H1 (cell line): Measurements from ENCODE around the gene UGT1A7. TPM values are rescaled to one million over a fixed set of nuclear protein-coding genes. Genes with fewer than 3 reads are reported as not detected.

ENCODE experiments used
- CTCF ChIA-PET: fragments of 300-600 bp; sonication (Branson Sonifier 250); formaldehyde crosslinking; loops from one replicate; lab custom pipeline; 2021; ENCODE audit not compliant: partially characterized antibody; lab: Charles Lee
- POLR2A ChIA-PET: fragments of 300-600 bp; sonication (Branson Sonifier 250); formaldehyde crosslinking; loops from one replicate; lab custom pipeline; 2021; ENCODE audit warnings: inconsistent platforms; ENCODE audit not compliant: partially characterized antibody; lab: Charles Lee
- DNase-seq, 2 experiments: peaks; one replicate each; pipeline versions ENCODE4 v3.0.0 to v3.0.0-alpha.2; 2010 to 2022; ENCODE audit warnings: low spot score in 2 of 2, low read depth in 1 of 2, mixed read lengths in 1 of 2
- FAIRE-seq: peaks from 2 replicates; lab custom pipeline; 2011; peaks lifted over from hg19 to GRCh38; lab: Jason Lieb, UNC
- H2AFZ ChIP-seq: 2 replicates; pipeline ENCODE4 v1.8.1; 2012; ENCODE audit warnings: low read length, inconsistent platforms
- H2AK5ac ChIP-seq: 2 replicates; pipeline ENCODE4 v1.6.1; 2013; ENCODE audit warnings: low read depth, low read length
- H2BK120ac ChIP-seq: replicated peaks from 2 replicates; pipeline ENCODE3; 2013; ENCODE audit warnings: low read depth, low read length, inconsistent platforms
- H2BK12ac ChIP-seq: 2 replicates; pipeline ENCODE4 v1.6.1; 2013; ENCODE audit warnings: low read depth, low read length
- H2BK15ac ChIP-seq: 2 replicates; pipeline ENCODE4 v1.6.1; 2013; ENCODE audit warnings: low read length
- H2BK20ac ChIP-seq: 2 replicates; pipeline ENCODE4 v1.6.1; 2013; ENCODE audit warnings: low read length
- H2BK5ac ChIP-seq: 2 replicates; pipeline ENCODE4 v1.6.1; 2013; ENCODE audit warnings: low read depth, low read length
- H3K14ac ChIP-seq: 2 replicates; pipeline ENCODE4 v1.6.1; 2013; ENCODE audit warnings: inconsistent platforms; ENCODE audit not compliant: insufficient read length
- H3K18ac ChIP-seq: 2 replicates; pipeline ENCODE4 v1.6.1; 2013; ENCODE audit warnings: low read length; ENCODE audit errors: extremely low read depth
- H3K23ac ChIP-seq: 2 replicates; pipeline ENCODE4 v1.6.1; 2013; ENCODE audit warnings: inconsistent platforms; ENCODE audit not compliant: insufficient read length
- H3K23me2 ChIP-seq: 2 replicates; pipeline ENCODE4 v1.6.1; 2013; ENCODE audit warnings: low read depth, low read length
- H3K27ac ChIP-seq: 2 replicates; pipeline ENCODE4 v1.6.1; 2011; ENCODE audit warnings: low read depth, low read length, inconsistent platforms
- H3K27me3 ChIP-seq, 4 experiments: replicated peaks in 1 of 4; 1 replicate in 1 of 4; 2 replicates in 3 of 4; pipeline versions ENCODE4 v1.6.1 to v1.8.1; 2011 to 2013; ENCODE audit warnings: low read length in 3 of 4, mild to moderate bottlenecking in 3 of 4, inconsistent platforms in 2 of 4, mixed read lengths in 2 of 4, moderate library complexity in 1 of 4; ENCODE audit not compliant: control insufficient read depth in 3 of 4, insufficient read depth in 3 of 4; ENCODE audit errors: extremely low read depth in 1 of 4
- H3K36me3 ChIP-seq, 4 experiments: 2 replicates each; pipeline versions ENCODE4 v1.6.1 to v1.8.1; 2011 to 2013; ENCODE audit warnings: mild to moderate bottlenecking in 4 of 4, low read length in 3 of 4, moderate library complexity in 2 of 4, control low read depth in 1 of 4, inconsistent platforms in 1 of 4; ENCODE audit not compliant: insufficient read depth in 4 of 4, control insufficient read depth in 2 of 4
- H3K4ac ChIP-seq: replicated peaks from 2 replicates; pipeline ENCODE3; 2013; ENCODE audit warnings: low read length, low read depth, mixed read lengths, inconsistent platforms; ENCODE audit not compliant: insufficient read length
- H3K4me1 ChIP-seq, 4 experiments: replicated peaks in 1 of 4; 1 replicate in 1 of 4; 2 replicates in 3 of 4; pipeline versions ENCODE4 v1.6.1 to v1.8.1; 2011 to 2013; ENCODE audit warnings: low read length in 3 of 4, inconsistent platforms in 2 of 4, mixed read lengths in 1 of 4; ENCODE audit not compliant: insufficient read depth in 4 of 4, control insufficient read depth in 3 of 4
- H3K4me2 ChIP-seq, 2 experiments: 2 replicates each; pipeline versions ENCODE4 v1.6.1 to v1.8.1; 2011 to 2013; ENCODE audit warnings: low read depth in 2 of 2, low read length in 2 of 2, control low read depth in 1 of 2, inconsistent platforms in 1 of 2, mild to moderate bottlenecking in 1 of 2; ENCODE audit not compliant: insufficient read depth in 1 of 2
- H3K4me3 ChIP-seq, 4 experiments: fragments of 200-600, 300-600 bp in 1 of 4; sonication (generic), shearing (Covaris generic), sonication (Bioruptor Twin) in 1 of 4; 2 replicates each; pipeline versions ENCODE4 v1.5.1 to v1.8.1; 2011 to 2016; ENCODE audit warnings: low read length in 4 of 4, low read depth in 3 of 4, control low read depth in 2 of 4, inconsistent platforms in 2 of 4, mild to moderate bottlenecking in 2 of 4, mixed read lengths in 1 of 4, moderate library complexity in 1 of 4; ENCODE audit not compliant: insufficient read depth in 2 of 4; ENCODE audit errors: extremely low read depth in 1 of 4
- H3K56ac ChIP-seq: replicated peaks from 2 replicates; pipeline ENCODE3; 2013; ENCODE audit warnings: low read depth, mild to moderate bottlenecking, mixed read lengths, low read length, inconsistent platforms; ENCODE audit not compliant: insufficient read length
- H3K79me1 ChIP-seq: 2 replicates; pipeline ENCODE4 v1.6.1; 2013; ENCODE audit warnings: low read depth, low read length, control low read depth
- H3K79me2 ChIP-seq, 2 experiments: 2 replicates each; pipeline versions ENCODE4 v1.6.1 to v1.8.1; 2012 to 2013; ENCODE audit warnings: low read length in 2 of 2, mild to moderate bottlenecking in 2 of 2, inconsistent platforms in 1 of 2; ENCODE audit not compliant: insufficient read depth in 2 of 2, control insufficient read depth in 1 of 2
- H3K9ac ChIP-seq, 4 experiments: replicated peaks in 1 of 4; 1 replicate in 1 of 4; 2 replicates in 3 of 4; pipeline versions ENCODE4 v1.6.1 to v1.8.1; 2011 to 2013; ENCODE audit warnings: low read depth in 3 of 4, low read length in 3 of 4, control low read depth in 2 of 4, mild to moderate bottlenecking in 2 of 4, moderate library complexity in 2 of 4, inconsistent platforms in 1 of 4; ENCODE audit errors: extremely low read depth in 1 of 4
- H3K9me3 ChIP-seq, 2 experiments: 2 replicates each; pipeline versions ENCODE4 v1.6.1 to v1.8.1; 2012 to 2013; ENCODE audit warnings: mild to moderate bottlenecking in 2 of 2, moderate library complexity in 2 of 2, control low read depth in 1 of 2, inconsistent platforms in 1 of 2, low read depth in 1 of 2, low read length in 1 of 2, mixed read lengths in 1 of 2; ENCODE audit not compliant: insufficient read depth in 2 of 2
- H4K20me1 ChIP-seq, 2 experiments: replicated peaks in 1 of 2; 2 replicates each; pipeline versions ENCODE3 to v1.8.1; 2011 to 2013; ENCODE audit warnings: inconsistent platforms in 2 of 2, low read length in 2 of 2, mild to moderate bottlenecking in 1 of 2; ENCODE audit not compliant: insufficient read depth in 2 of 2, control insufficient read depth in 1 of 2
- H4K5ac ChIP-seq: 2 replicates; pipeline ENCODE4 v1.6.1; 2013; ENCODE audit warnings: low read length, low read depth, mixed read lengths, inconsistent platforms; ENCODE audit not compliant: insufficient read length
- H4K8ac ChIP-seq: 2 replicates; pipeline ENCODE4 v1.8.0; 2013; ENCODE audit warnings: mild to moderate bottlenecking, moderate library complexity, low read length, inconsistent platforms; ENCODE audit not compliant: insufficient read depth; ENCODE audit errors: extremely low read depth
- H4K91ac ChIP-seq: replicated peaks from 2 replicates; pipeline ENCODE3; 2013; ENCODE audit warnings: low read length, mixed read lengths, inconsistent platforms; ENCODE audit not compliant: insufficient read length
- CEBPB ChIP-seq: IDR thresholded peaks from 2 replicates; pipeline ENCODE4 v1.6.1; 2012; ENCODE audit warnings: low read depth, low read length
- WGBS, 2 experiments: shearing (Covaris generic) in 1 of 2; methylation state at CpG; one replicate each; pipeline versions ENCODE4 v1.1.6 to v1.1.7; 2013 to 2015; ENCODE audit warnings: low lambda C conversion rate in 2 of 2, mixed read lengths in 2 of 2, inconsistent platforms in 1 of 2, low coverage in 1 of 2, missing lambda C conversion rate in 1 of 2; ENCODE audit not compliant: insufficient replicate concordance in 2 of 2, insufficient coverage in 1 of 2, insufficient read length in 1 of 2; ENCODE audit errors: extremely low coverage in 1 of 2, missing lambda C conversion rate in 1 of 2; 5-methylcytosine and 5-hydroxymethylcytosine counted together
- polyA plus RNA-seq, 7 experiments: library from polyadenylated mRNA; depleted of rRNA in 3 of 7; stranded (reverse) in 5 of 7; unstranded in 2 of 7; fragments of >200 nt in 5 of 7; fragments of 200-250 nt in 2 of 7; gene quantifications; 1 replicate in 5 of 7; 2 replicates in 1 of 7; 4 replicates in 1 of 7; pipeline versions ENCODE4 v1.2.1 to v1.2.3, GENCODE V29; 2011 to 2013; ENCODE audit warnings: missing spikeins in 2 of 7, mixed read lengths in 2 of 7
- total RNA-seq: library from RNA; stranded (reverse); fragmentation: NEBNext Ultra II Directional; extraction: Animal tissue kit (Norgen Biotek cat#: 25700); gene quantifications from 2 replicates; pipeline ENCODE4 v1.2.1, GENCODE V29; 2021
- TF ChIP-seq, protein P1 (sequence below): IDR thresholded peaks from 2 replicates; pipeline ENCODE4 v1.6.1; 2011; ENCODE audit warnings: low read length, improper control_type of control experiment

Gene UGT1A7
- total and polyA plus RNA-seq, 2 of the 8 experiments (the other 6 are each of a cell fraction or from before 2014, with no cell fraction given): not detected

DNA sequence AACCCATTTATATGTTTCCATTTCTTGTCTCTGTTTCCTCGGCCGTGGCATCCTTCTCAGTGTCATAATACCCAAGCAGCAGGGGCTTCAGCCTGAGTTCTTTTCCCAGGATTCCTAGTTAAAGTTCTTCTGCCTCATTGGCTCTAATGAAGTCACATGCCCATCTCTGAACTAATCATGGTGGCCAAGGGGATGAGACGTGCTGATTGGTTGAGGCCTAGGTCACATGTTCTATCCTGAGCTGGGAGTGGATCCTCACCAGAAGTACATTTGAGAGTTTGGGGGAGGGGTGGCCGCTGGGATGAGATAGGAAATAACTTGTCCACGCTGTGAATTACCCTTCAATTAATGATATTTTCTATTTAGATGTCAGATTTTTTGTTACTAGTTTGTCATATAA lies 27.2 kb downstream of the UGT1A7 start:
- H3K23ac ChIP-seq: no peak overlapping the region
- H3K23me2 ChIP-seq: no peaks in the 10 kb centered on the region
- H2AFZ ChIP-seq: no peak overlapping the region
- H3K9me3 ChIP-seq: no peaks in the 10 kb centered on the region
- H3K79me1 ChIP-seq: no peaks in the 10 kb centered on the region
- no peak overlapping the region for H3K4me2 ChIP-seq
- H4K8ac ChIP-seq: no peak overlapping the region
- 86% methylated on average over 5 of the region's 5 CpGs; no CpG with 5 or more reads in 1 of the 2 experiments for WGBS, 2 experiments
- TF ChIP-seq CEBPB: no peak
- TF ChIP-seq, protein P1, sequence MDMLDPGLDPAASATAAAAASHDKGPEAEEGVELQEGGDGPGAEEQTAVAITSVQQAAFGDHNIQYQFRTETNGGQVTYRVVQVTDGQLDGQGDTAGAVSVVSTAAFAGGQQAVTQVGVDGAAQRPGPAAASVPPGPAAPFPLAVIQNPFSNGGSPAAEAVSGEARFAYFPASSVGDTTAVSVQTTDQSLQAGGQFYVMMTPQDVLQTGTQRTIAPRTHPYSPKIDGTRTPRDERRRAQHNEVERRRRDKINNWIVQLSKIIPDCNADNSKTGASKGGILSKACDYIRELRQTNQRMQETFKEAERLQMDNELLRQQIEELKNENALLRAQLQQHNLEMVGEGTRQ: peak; percentile 45
- H2BK5ac ChIP-seq: no peak overlapping the region
- H3K18ac ChIP-seq: no peak overlapping the region
- H3K36me3 ChIP-seq: no peaks in the 10 kb centered on the region
- no peaks in the 10 kb centered on the region for H3K79me2 ChIP-seq
- H3K9ac ChIP-seq: no peak overlapping the region
- FAIRE-seq (no peak), DNase-seq (no peak)
- H3K27ac ChIP-seq: no peak overlapping the region
- H2BK15ac ChIP-seq: no peak overlapping the region
- H2BK120ac ChIP-seq: no peak overlapping the region
- no peak overlapping the region for H3K56ac ChIP-seq
- no peak overlapping the region for H4K5ac ChIP-seq
- no peak overlapping the region for H3K4ac ChIP-seq
- CTCF ChIA-PET: no interaction called here
- H2BK20ac ChIP-seq: no peak overlapping the region
- H4K91ac ChIP-seq: no peak overlapping the region
- H2AK5ac ChIP-seq: no peak overlapping the region
- no peak overlapping the region for H3K4me3 ChIP-seq
- H3K14ac ChIP-seq: no peak overlapping the region
- H3K27me3 ChIP-seq: peaks cover 0 to 1% (median 0%) of the 10 kb centered on the region in 4 experiments; a peak in 1 of 7 replicates
- H3K4me1 ChIP-seq: no peaks in the 10 kb centered on the region
- POLR2A ChIA-PET: no interaction called here
- no peaks in the 10 kb centered on the region for H4K20me1 ChIP-seq
- H2BK12ac ChIP-seq: no peak overlapping the region
